ENCODE results near the gene WBP1L. TPM values are rescaled to one million over a fixed set of nuclear protein-coding genes. Genes with fewer than 3 reads are reported as not detected.

Gene WBP1L
- total RNA-seq, 4 donors from 2014 or later: 103 to 204 (median 145) TPM

GRCh38 chr10:102712089-102712488 lies 31.7 kb upstream of the WBP1L start:
- Histone ChIP-seq H3K27ac (no peak overlapping the region), H3K9me3 (no peaks in the 10 kb centered on the region), H3K4me3 (no peak overlapping the region), H3K27me3 (no peaks in the 10 kb centered on the region), H3K36me3 (no peaks in the 10 kb centered on the region), H3K4me1 (peaks cover 13% of the 10 kb centered on the region in 2 donors)
- ATAC-seq (no peak), DNase-seq (no peak)
- no peak for TF ChIP-seq POLR2A (IDR thresholded peaks at IDR 0.05)
- no peak for TF ChIP-seq CTCF (IDR thresholded peaks at IDR 0.05 in 4 of 5, conservative IDR thresholded peaks at IDR 0.05 in 1 of 5)
- in situ Hi-C loops (cut with MboI; ENCODE audit: low sequenced_read_pairs in 4 of 4): no loop called here
- intact Hi-C loops (cut with DNase I; ENCODE audit: low total_unique reads): loop anchor here (2.0 to 10.0 kb wide), 4 partner anchors 33 to 530 kb away; partner anchors contain the start of genes ACTR1A and SUFU

GRCh38 chr10:102712843-102713538 lies 30.8 kb upstream of the WBP1L start:
- Histone ChIP-seq H3K4me1 (peaks cover 18% of the 10 kb centered on the region in 2 donors), H3K9me3 (no peaks in the 10 kb centered on the region), H3K36me3 (no peaks in the 10 kb centered on the region), H3K27me3 (no peaks in the 10 kb centered on the region), H3K4me3 (peak overlapping the region; percentile 74 to 99 (median 91)), H3K27ac (peak overlapping the region in 3 of 4 donors; percentile 83 to 89 (median 86))
- ATAC-seq: no peak
- in situ Hi-C loops (cut with MboI; ENCODE audit: low sequenced_read_pairs in 4 of 4) (no loop called here), intact Hi-C loops (cut with DNase I; ENCODE audit: low total_unique reads) (loop anchor here (2.0 to 10.0 kb wide), 4 partner anchors 34 to 529 kb away; partner anchors contain the start of genes ACTR1A and SUFU)
- TF ChIP-seq POLR2A (IDR thresholded peaks at IDR 0.05) (no peak), CTCF (IDR thresholded peaks at IDR 0.05 in 4 of 5, conservative IDR thresholded peaks at IDR 0.05 in 1 of 5) (no peak)
- DNase-seq: no peak

GRCh38 chr10:102713539-102713813 lies 30.3 kb upstream of the WBP1L start:
- Histone ChIP-seq H3K9me3 (no peaks in the 10 kb centered on the region), H3K27ac (peak overlapping the region; percentile 83 to 89 (median 86)), H3K4me3 (peak overlapping the region; percentile 74 to 99 (median 91)), H3K36me3 (no peaks in the 10 kb centered on the region), H3K4me1 (peaks cover 23% of the 10 kb centered on the region in 2 donors), H3K27me3 (no peaks in the 10 kb centered on the region)
- intact Hi-C loops (cut with DNase I; ENCODE audit: low total_unique reads) (loop anchor here (2.0 to 10.0 kb wide), 4 partner anchors 35 to 529 kb away; partner anchors contain the start of genes ACTR1A and SUFU), in situ Hi-C loops (cut with MboI; ENCODE audit: low sequenced_read_pairs in 4 of 4) (no loop called here)
- peak; percentile 17 to 27 for ATAC-seq
- peak in 1 of 2 donors; percentile 20 for DNase-seq
- TF ChIP-seq CTCF (IDR thresholded peaks at IDR 0.05 in 4 of 5, conservative IDR thresholded peaks at IDR 0.05 in 1 of 5) (no peak), POLR2A (IDR thresholded peaks at IDR 0.05) (no peak)

- Histone ChIP-seq H3K36me3 (no peaks in the 10 kb centered on the region), H3K9me3 (no peaks in the 10 kb centered on the region), H3K27ac (peak within 1 kb of the TSS; percentile 83 to 89 (median 86)), H3K4me3 (peak within 1 kb of the TSS; percentile 74 to 99 (median 91)), H3K27me3 (no peaks in the 10 kb centered on the region), H3K4me1 (peaks cover 26 to 28% of the 10 kb centered on the region in 2 donors)
- intact Hi-C loops (cut with DNase I; ENCODE audit: low total_unique reads) (loop anchor here (2.0 to 10.0 kb wide), 5 partner anchors 29 to 528 kb away; partner anchors contain the start of genes ACTR1A, SUFU and WBP1L), in situ Hi-C loops (cut with MboI; ENCODE audit: low sequenced_read_pairs in 4 of 4) (no loop called here)
- DNase-seq (peak; percentile 96 to 97), ATAC-seq (peak; percentile 88)
- peak; percentile 58 to 70 for TF ChIP-seq POLR2A (IDR thresholded peaks at IDR 0.05)
- peak; percentile 48 to 66 (median 61) for TF ChIP-seq CTCF (IDR thresholded peaks at IDR 0.05 in 4 of 5, conservative IDR thresholded peaks at IDR 0.05 in 1 of 5)
Observed at GRCh38 chr10:102713814-102714620, 29.7 kb upstream of the WBP1L start, which contains the start of gene ARL3. TSS of gene ARL3 (minus strand) at chr10:102714397. CDS start at chr10:102714275, 122 bp downstream.
